ENCODE measurements around the gene C17orf58.
"Not testable (repeated sequence)": the region's sequence is repeated elsewhere in the genome, so short reads cannot be mapped to it uniquely, and the experiment has no call there.

Gene C17orf58

GRCh38 chr17:67996301-67997171, at the start of gene C17orf58:
C17orf58 (minus strand) TSS chr17:67996469; CDS start chr17:67996198, 271 bp downstream.
- not testable (repeated sequence) for DNase-seq

DNA sequence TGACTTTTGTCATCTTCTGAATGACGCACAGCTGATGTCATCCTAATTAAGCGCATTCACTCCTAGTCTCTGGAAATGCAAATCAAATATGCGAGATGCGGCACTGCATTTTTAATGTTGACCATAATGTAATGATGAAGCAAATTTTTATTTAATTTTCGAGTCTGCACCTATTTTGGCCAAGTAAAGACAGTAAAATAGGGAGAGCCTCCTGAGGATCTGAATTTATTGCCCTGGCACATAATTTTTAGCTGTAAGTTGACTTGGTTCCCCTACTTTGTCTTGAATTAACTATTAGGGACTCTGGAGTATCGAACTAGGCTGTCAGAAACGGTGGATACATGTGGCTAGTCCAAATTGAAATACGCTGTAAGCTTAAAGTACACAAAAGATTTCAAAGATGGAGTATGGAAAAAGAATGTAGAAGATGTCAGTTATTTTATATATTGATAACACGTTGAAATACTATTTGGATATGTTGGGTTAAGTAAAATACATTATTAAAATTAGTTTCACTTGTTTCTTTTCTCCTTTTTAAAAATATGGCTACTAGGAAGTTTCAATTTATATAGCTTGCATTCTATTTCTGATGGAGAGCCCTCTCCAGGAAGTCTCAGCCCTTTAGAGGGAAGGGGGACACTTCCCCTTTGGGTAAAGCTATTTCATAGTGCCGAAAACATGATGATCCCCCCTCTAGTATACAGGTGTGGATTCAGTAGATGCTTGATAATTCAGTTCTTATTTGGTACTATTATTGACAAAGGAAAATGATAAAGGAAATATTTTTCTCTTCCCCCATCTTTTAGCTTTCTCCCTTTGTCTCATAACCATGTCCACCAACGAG, 40.3 kb upstream of the C17orf58 start:
- DNase-seq = no peak

DNA sequence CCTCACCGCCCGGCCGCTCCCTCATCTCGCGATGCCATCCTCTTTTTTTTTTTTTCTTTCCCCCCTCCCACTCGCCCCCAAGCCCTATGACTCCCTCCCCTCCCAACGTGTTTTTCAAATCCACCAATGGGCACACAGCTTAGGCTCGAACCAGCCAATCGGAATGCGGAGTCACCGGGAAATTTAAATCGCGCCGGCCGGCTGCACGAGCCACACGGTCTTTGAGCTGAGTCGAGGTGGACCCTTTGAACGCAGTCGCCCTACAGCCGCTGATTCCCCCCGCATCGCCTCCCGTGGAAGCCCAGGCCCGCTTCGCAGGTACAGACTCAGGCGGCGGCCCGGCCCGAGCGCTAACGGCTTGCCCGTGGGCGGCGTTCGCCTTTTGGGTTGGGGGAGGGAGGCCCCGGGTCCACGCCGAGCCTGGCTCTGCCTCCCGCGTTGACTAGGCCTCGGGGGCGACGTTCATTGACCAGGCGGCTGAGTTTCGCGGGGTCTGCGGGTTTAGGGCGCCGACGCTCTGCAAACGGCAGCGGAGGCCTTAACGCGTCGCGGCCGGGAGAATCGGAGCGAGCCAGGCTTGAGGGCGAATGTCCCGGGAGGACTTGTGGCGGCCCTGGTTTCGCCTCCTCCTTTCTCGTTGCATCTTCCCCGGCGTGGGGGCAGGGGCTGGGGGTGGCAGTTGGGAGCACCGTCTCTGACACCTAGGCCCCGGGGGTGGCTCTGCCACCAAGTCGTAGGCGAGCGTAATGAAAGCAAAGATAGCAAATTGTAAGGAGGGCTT, 39.4 kb upstream of the C17orf58 start, which contains the start of gene KPNA2:
TSS of gene KPNA2 (plus strand) at position 213 of the 781 bp plus-strand sequence. CDS start 1,398 bp downstream, outside the sequence.
- peak; percentile 86 for DNase-seq

DNA sequence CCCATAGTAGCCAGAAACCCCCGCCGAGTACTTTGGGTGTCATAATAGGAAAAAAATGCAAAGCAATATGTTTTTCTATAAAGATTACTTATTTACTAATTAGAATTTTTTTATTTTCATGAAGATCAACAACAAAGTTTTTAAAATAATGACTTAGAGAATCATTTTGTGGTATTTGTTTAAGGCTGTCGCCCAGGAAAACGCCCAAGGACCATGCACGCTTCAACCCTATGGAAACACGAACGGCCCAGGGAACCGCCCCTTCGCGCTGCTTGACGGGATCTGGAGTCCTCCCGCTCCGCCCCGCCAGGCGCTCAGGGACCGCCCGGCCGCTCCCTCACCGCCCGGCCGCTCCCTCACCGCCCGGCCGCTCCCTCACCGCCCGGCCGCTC, 38.9 kb upstream of the C17orf58 start:
- peak; percentile 86 for DNase-seq

GRCh38 chr17:68034452-68034776, 38.1 kb upstream of the C17orf58 start:
- DNase-seq = no peak

- DNase-seq = no peak
Measured at GRCh38 chr17:68033636-68034451, 37.6 kb upstream of the C17orf58 start.

GRCh38 chr17:68029512-68030215, 33.4 kb upstream of the C17orf58 start:
- DNase-seq = no peak

DNA sequence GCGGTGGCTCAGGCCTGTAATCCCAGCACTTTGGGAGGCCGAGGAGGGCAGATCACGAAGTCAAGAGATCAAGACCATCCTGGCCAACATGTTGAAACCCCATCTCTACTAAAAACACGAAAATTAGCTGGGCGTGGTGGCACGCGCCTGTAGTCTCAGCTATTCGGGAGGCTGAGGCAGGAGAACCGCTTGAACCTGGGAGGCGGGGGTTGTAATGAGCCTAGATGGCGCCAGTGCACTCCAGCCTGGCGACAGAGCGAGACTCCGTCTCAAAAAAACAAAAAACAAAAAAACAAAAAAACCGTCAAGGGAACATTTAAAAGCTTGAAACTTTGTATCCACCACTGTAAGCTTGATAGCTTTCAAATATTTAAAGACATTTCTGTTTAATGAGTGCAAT, 26.3 kb upstream of the C17orf58 start:
- DNase-seq = not testable (repeated sequence)

GRCh38 chr17:68021963-68022362, 25.7 kb upstream of the C17orf58 start:
- DNase-seq = no peak

DNA sequence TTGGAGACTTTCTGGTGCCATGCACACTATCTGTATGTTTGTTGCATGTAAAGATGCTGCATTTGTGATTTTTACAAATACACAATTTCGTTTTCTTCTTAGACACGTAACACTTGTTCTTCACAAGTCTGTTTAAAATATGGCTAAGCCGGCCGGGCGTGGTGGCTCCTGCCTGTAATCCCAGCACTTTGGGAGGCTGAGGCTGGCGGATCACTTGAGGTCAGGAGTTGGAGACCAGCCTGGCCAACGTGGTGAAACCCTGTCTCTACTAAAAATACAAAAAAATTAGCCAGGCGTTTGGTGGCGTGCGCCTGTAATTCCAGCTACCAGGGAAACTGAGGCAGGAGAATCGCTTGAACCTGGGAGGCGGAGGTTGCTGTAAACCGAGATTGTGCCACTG, 24.5 kb upstream of the C17orf58 start:
- not testable (repeated sequence) for DNase-seq

GRCh38 chr17:68020409-68020756, 24.1 kb upstream of the C17orf58 start:
- no peak for DNase-seq

DNA sequence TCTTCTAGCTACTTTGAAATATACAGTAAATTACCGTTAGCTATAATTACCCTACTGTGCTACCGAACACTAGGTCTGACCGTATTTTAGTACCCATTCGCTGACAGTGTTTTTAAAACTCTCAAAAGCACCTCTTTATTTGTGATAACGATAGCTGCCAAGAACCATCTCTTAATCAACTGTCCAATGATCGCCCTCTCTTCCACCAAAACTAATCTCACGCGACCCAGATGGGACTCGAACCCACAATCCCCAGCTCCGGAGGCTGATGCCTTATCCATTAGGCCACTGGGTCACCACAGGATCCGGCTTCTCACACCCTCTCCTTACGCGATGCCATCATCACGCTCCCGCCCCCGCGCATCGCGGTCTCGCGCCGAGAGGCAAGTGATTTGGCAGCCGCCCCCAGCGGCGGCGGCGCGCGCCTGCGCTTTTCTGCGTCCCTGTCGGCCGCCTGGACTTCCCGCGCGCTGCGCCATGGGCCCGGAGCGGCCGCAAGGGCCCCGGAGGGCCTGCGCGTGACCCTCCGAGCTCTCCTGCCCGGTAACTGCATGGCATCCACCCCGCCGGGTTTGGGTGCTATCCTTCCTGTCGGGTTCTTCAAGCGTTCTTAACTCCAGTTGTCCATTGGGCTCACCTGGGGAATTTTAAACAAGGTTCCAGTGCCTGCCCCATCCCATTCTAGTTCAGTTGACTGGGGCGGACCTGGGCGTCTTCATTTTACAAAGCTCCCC, 23.6 kb upstream of the C17orf58 start:
- peak; percentile 98 for DNase-seq

DNA sequence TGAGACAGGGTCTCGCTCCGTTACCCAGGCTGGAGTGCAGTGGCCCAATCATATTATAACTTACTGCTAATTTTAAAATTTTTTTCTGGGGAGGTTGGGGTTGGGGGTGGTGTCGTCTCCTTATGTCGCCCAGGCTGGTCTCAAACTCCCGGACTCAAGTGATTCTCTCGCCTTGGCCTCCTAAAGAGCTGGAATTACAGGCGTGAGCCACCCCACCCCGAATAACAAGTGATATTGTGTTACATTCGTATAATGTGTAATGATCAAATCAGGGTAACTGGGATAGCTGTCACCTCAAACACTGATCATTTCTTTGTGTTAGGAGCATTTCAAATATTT, 23.0 kb upstream of the C17orf58 start:
- DNase-seq = no peak

DNA sequence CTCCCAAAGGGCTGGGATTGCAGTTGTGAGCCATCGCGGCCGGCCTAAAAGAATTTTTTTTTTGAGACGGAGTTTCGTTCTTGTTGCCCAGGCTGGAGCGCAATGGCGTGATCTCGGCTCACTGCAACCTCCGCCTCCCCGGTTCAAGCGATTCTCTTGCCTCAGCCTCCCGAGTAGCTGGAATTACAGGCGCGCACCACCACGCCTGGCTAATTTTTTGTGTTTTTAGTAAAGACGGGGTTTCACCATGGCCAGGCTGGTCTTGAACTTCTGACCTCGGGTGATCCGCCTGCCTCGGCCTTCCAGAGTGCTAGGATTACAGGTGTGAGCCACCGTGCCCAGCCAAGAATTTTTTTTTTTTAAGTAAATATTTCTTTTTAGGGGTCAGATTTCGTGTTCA, 22.2 kb upstream of the C17orf58 start:
- not testable (repeated sequence) for DNase-seq

- DNase-seq = no peak
Measured at GRCh38 chr17:68016838-68017237, 20.6 kb upstream of the C17orf58 start.

GRCh38 chr17:68015081-68015723, 18.9 kb upstream of the C17orf58 start:
- DNase-seq = no peak

- no peak for DNase-seq
Measured at GRCh38 chr17:68013385-68013784, 17.1 kb upstream of the C17orf58 start.

GRCh38 chr17:68011199-68011665, 15.0 kb upstream of the C17orf58 start:
- DNase-seq = peak; percentile 61

- DNase-seq = no peak
Measured at GRCh38 chr17:68006797-68007196, 10.5 kb upstream of the C17orf58 start.

GRCh38 chr17:68004201-68004600, 7.9 kb upstream of the C17orf58 start:
- DNase-seq = no peak

Data from activated CD8-positive, alpha-beta memory T cell treated with anti-CD3 and anti-CD28 coated beads, Interleukin-2, amount 50 U/mL, for 4 hours (primary cell).